Measurements from ENCODE around the gene RUNX1. TPM values are rescaled to one million over a fixed set of nuclear protein-coding genes. Genes with fewer than 3 reads are reported as not detected.

The RUNX1 gene
- total and polyA plus RNA-seq, 2 donors (not counting 3 experiments of a cell fraction or from before 2014, with no cell fraction given) = 4.6 to 17.9 TPM

GRCh38 chr21:34836933-34837505 is 212.1 kb downstream of the RUNX1 start:
- no peak overlapping the region for H2AFZ ChIP-seq (ENCODE audit: low read depth, low read length)
- peak overlapping the region; percentile 38 for H3K9ac ChIP-seq (replicated peaks; ENCODE audit: extremely low read depth, insufficient read depth, low read length)
- H3K4me1 ChIP-seq (ENCODE audit: control insufficient read depth, extremely low read depth, insufficient read depth, low read length) = peaks cover 30% of the 10 kb centered on the region
- peaks cover 30% of the 10 kb centered on the region for H3K79me2 ChIP-seq (ENCODE audit: control insufficient read depth, insufficient read depth, low read length)
- H3K4me2 ChIP-seq (ENCODE audit: insufficient read depth, low read length) = peak overlapping the region; percentile 64
- no peaks in the 10 kb centered on the region for H4K20me1 ChIP-seq (replicated peaks; ENCODE audit: control insufficient read depth, extremely low read depth, insufficient read depth, low read length)
- TF ChIP-seq POLR2AphosphoS5 (IDR thresholded peaks at IDR 0.05; ENCODE audit: insufficient read depth, low read depth, low read length) (no peak), GATA2 (IDR thresholded peaks at IDR 0.05; ENCODE audit: insufficient read depth, insufficient read length, low read depth, low read length) (no peak), JUN (IDR thresholded peaks at IDR 0.05; ENCODE audit: borderline replicate concordance, insufficient read depth, insufficient read length, low read depth) (no peak), MYC (IDR thresholded peaks at IDR 0.05; ENCODE audit: low read depth, low read length) (no peak), MAX (IDR thresholded peaks at IDR 0.05; ENCODE audit: insufficient read depth, insufficient read length) (no peak), EZH2 (IDR thresholded peaks at IDR 0.05; ENCODE audit: borderline replicate concordance, low read depth, low read length, severe bottlenecking) (no peak)
- H3K27me3 ChIP-seq (ENCODE audit: control insufficient read depth in 2 of 2, insufficient read depth in 2 of 2, low read length in 2 of 2) = no peaks in the 10 kb centered on the region
- H3K9me1 ChIP-seq (replicated peaks; ENCODE audit: control insufficient read depth, extremely low read depth, insufficient read depth, low read length) = no peaks in the 10 kb centered on the region
- DNase-seq (ENCODE audit: low read depth, low spot score) (no peak), FAIRE-seq (no peak)
- H3K27ac ChIP-seq (ENCODE audit: insufficient read depth, low read depth, low read length) = peak overlapping the region; percentile 78
- ChIA-PET POLR2A (interaction anchor here (0.6 to 2.9 kb wide), 4 partner anchors 30 to 869 kb away, joined by 3 to 13 read pairs (median 8); no protein-coding TSS in a partner anchor), CTCF (interaction anchor here (1.0 to 2.6 kb wide), 15 partner anchors 9 to 1268 kb away, joined by 3 to 26 read pairs (median 5); no protein-coding TSS in a partner anchor)
- BruUV-seq (replicated peaks) = TSS peak; percentile 62
- dilution Hi-C loops (cut with MboI; ENCODE audit: extremely low pct_ligation_motif_present, low sequenced_read_pairs) = no loop called here
- H3K9me3 ChIP-seq (replicated peaks; ENCODE audit: control insufficient read depth, insufficient read depth, low read length) = no peaks in the 10 kb centered on the region
- intact Hi-C loops (cut with micrococcal nuclease) = loop anchor here (1.0 kb wide), 4 partner anchors 8 to 1095 kb away; no protein-coding TSS in a partner anchor
- peaks cover 2% of the 10 kb centered on the region in 2 experiments for H3K36me3 ChIP-seq (ENCODE audit: control insufficient read depth in 2 of 2, extremely low read depth in 1 of 2, insufficient read depth in 2 of 2, low read length in 2 of 2)
- H3K4me3 ChIP-seq (replicated peaks in 1 of 3; ENCODE audit: insufficient read depth in 1 of 3, low read depth in 1 of 3, low read length in 3 of 3) = peak overlapping the region in 1 of 3 experiments; percentile 3

Measured in endothelial cell of umbilical vein (primary cell).